K562 (cell line): Measurements from ENCODE around the gene CMIP. TPM values are rescaled to one million over a fixed set of nuclear protein-coding genes. Genes with fewer than 3 reads are reported as not detected.

Experiments
- CREM ChIP-seq: IDR thresholded peaks from 2 replicates; pipeline ENCODE4 v1.6.1; 2014; ENCODE audit warnings: antibody characterized with exemption, low read depth
- ETV1 ChIP-seq: fragments of 450-650 bp; conservative IDR thresholded peaks from 2 replicates; pipeline ENCODE4 v1.6.1; 2016; ENCODE audit warnings: missing genetic modification characterization, control low read depth, low read depth, missing compliant biosample characterization
- FOXK2 ChIP-seq, 2 experiments: fragments of 450-650 bp; IDR thresholded peaks in 1 of 2; conservative IDR thresholded peaks in 1 of 2; 2 replicates each; pipeline ENCODE4 v1.6.1; 2016; ENCODE audit warnings: low read depth in 2 of 2, mild to moderate bottlenecking in 1 of 2
- JUN ChIP-seq, 2 experiments: sonication (generic) in 1 of 2; formaldehyde crosslinking in 1 of 2; IDR thresholded peaks; 2 replicates each; pipeline versions ENCODE4 v1.6.1 to v1.8.0; 2012 to 2022; ENCODE audit warnings: borderline replicate concordance in 2 of 2, mild to moderate bottlenecking in 2 of 2, improper control_type of control experiment in 1 of 2, low read depth in 1 of 2, low read length in 1 of 2, missing genetic modification reagents in 1 of 2
- NEUROD1 ChIP-seq: fragments of 150-350 bp; IDR thresholded peaks from 2 replicates; pipeline ENCODE4 v1.6.1; 2014; ENCODE audit warnings: borderline replicate concordance, low read length, low read depth; ENCODE audit not compliant: partially characterized antibody
- NFE2 ChIP-seq: IDR thresholded peaks from 2 replicates; pipeline ENCODE4 v1.6.1; 2014; ENCODE audit warnings: antibody characterized with exemption, low read depth
- OTX1 ChIP-seq: fragments of 450-650 bp; formaldehyde crosslinking; IDR thresholded peaks from 2 replicates; pipeline ENCODE4 v1.4.0; 2022; ENCODE audit warnings: mild to moderate bottlenecking
- PHF8 ChIP-seq: fragments of 200-600 bp; sonication (generic); IDR thresholded peaks from 2 replicates; pipeline ENCODE4 v1.6.1; 2012; ENCODE audit warnings: mixed run types, mild to moderate bottlenecking, inconsistent platforms, low read length, moderate library complexity, borderline replicate concordance
- SMAD4 ChIP-seq: fragments of 250-450 bp; sonication (Bioruptor Pico); conservative IDR thresholded peaks from 2 replicates; pipeline ENCODE4 v1.8.0; 2021; ENCODE audit warnings: inconsistent platforms, mild to moderate bottlenecking, moderate library complexity
- STAG1 ChIP-seq: sonication (generic); formaldehyde crosslinking; IDR thresholded peaks from 2 replicates; pipeline ENCODE4 v1.5.0; 2020; ENCODE audit warnings: missing genetic modification reagents, borderline replicate concordance
- YY1 ChIP-seq, 3 experiments: IDR thresholded peaks; 2 replicates each; pipeline ENCODE4 v1.6.1; 2011; ENCODE audit warnings: low read length in 2 of 3, mild to moderate bottlenecking in 2 of 3, moderate library complexity in 2 of 3, borderline replicate concordance in 1 of 3, control low read depth in 1 of 3, low read depth in 1 of 3; ENCODE audit not compliant: insufficient read depth in 3 of 3, insufficient replicate concordance in 2 of 3, control insufficient read depth in 1 of 3, insufficient read length in 1 of 3; ENCODE audit errors: extremely low read depth in 1 of 3
- ZNF717 ChIP-seq: fragments of 250-450 bp; sonication (Bioruptor Pico); IDR thresholded peaks from 2 replicates; pipeline ENCODE4 v1.5.0; 2021
- polyA plus RNA-seq, 8 experiments: library from polyadenylated mRNA; depleted of rRNA in 4 of 8; stranded (reverse) in 5 of 8; unstranded in 3 of 8; fragments of >200 nt; fragmentation: Nextera tagmentation in 2 of 8; fragmentation: Illumina TruSeq in 1 of 8; extraction: Ambion mirVana in 2 of 8; extraction: Trizol in 1 of 8; gene quantifications; 2 replicates each; pipeline versions ENCODE4 v1.2.1 to v1.2.3, GENCODE V29; 2011 to 2014; ENCODE audit warnings: inconsistent platforms in 1 of 8, missing spikeins in 1 of 8
- total RNA-seq, 7 experiments: library from RNA; depleted of rRNA in 6 of 7; stranded (reverse); fragments of >200 nt in 6 of 7; fragmentation: Illumina TruSeq in 2 of 7; extraction: Trizol in 2 of 7; gene quantifications; 2 replicates each; pipeline versions ENCODE4 v1.2.1 to v1.2.3, GENCODE V29; 2011 to 2021; ENCODE audit warnings: low replicate concordance in 1 of 7
- TF ChIP-seq, protein P1 (sequence below): fragments of 200-400 bp; formaldehyde crosslinking; IDR thresholded peaks from 2 replicates; pipeline ENCODE4 v1.6.1; 2017; ENCODE audit warnings: mild to moderate bottlenecking, low read depth, low read length, moderate library complexity
- TF ChIP-seq, protein P2 (sequence below): sonication (generic); formaldehyde crosslinking; IDR thresholded peaks from 2 replicates; pipeline ENCODE4 v1.8.0; 2022; ENCODE audit warnings: missing genetic modification reagents, mild to moderate bottlenecking, moderate library complexity, borderline replicate concordance
- TF ChIP-seq, protein P3 (sequence below): fragments of 450-650 bp; IDR thresholded peaks from 2 replicates; pipeline ENCODE4 v1.6.1; 2017; ENCODE audit warnings: antibody characterized with exemption, mild to moderate bottlenecking
- TF ChIP-seq, protein P4 (sequence below): fragments of 450-650 bp; formaldehyde crosslinking; IDR thresholded peaks from 2 replicates; pipeline ENCODE4 v1.4.0; 2020; ENCODE audit warnings: mild to moderate bottlenecking, moderate library complexity

CMIP gene
- total and polyA plus RNA-seq, 9 of the 15 experiments (the other 6 are each of a cell fraction or from before 2014, with no cell fraction given): 0.94 to 82.5 (median 10.3) TPM

DNA sequence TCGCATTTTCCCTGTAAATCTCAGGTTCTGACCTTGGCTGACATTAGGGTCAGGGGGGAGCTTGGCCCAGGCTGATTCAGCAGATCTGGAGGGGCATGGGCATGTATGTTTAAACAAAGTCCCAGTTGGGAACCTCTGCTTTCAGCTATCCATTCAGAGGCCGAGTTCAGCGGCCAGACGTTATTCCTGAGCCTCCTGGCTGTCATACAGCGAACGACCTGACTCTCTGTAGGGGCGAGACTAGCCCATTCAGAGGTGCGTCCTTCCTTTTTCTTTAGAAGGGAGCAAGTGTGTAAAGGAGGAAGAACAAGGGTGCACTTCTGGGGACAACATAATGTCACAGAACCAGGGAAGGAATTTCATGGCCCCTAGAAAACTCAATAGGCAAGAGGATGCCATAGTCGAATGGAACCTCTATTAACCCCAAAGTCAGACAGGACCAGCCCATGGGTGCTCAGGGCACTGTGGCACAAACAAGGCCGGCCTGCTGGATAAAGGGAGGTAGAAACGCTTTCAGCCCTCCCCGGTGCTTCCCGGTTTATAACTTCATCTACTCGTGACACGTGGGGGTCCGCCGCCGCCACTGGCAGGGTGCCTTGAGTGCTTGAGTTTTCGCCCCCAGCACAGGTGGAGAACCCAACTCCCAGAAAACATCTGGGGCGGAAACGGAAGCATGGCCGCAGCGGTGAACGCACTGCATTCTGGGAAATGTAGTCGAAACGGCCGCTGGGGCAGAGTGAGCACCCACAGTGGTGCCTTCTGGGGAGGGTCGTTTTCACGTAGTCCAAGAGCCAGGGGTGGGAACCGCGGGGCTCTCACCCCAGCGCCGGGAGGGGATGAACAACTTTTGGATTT, 301.3 kb downstream of the CMIP start (continued):
- TF ChIP-seq FOXK2 (conservative IDR thresholded peaks at IDR 0.05 in 1 of 2, IDR thresholded peaks at IDR 0.05 in 1 of 2; ENCODE audit: low read depth in 2 of 2) (no peak), NFE2 (0 out of 2 replicates have a peak, but pooled peaks have one; percentile 3), PHF8 (peak; percentile 74; the same call in 1 of the 2 replicates), NEUROD1 (peak; percentile 31), YY1 (IDR thresholded peaks at IDR 0.05; ENCODE audit: borderline replicate concordance in 1 of 3, control insufficient read depth in 1 of 3, extremely low read depth in 1 of 3, insufficient read depth in 3 of 3, insufficient read length in 1 of 3, insufficient replicate concordance in 2 of 3, low read depth in 1 of 3, low read length in 2 of 3) (peak; percentile 40 to 90 (median 82)), ZNF717 (CRISPR knock-in tag) (no peak), ETV1 (tag) (no peak), OTX1 (CRISPR knock-in tag) (no peak), JUN (IDR thresholded peaks at IDR 0.05; ENCODE audit: borderline replicate concordance, low read depth, low read length) (peak; percentile 27; the same call in 1 of the 2 replicates), JUN (CRISPR knock-in tag; IDR thresholded peaks at IDR 0.05; ENCODE audit: borderline replicate concordance) (no peak), CREM (peak; percentile 71), SMAD4 (CRISPR knock-in tag) (peak; percentile 41), STAG1 (CRISPR knock-in tag) (no peak)
- TF ChIP-seq, protein P1, sequence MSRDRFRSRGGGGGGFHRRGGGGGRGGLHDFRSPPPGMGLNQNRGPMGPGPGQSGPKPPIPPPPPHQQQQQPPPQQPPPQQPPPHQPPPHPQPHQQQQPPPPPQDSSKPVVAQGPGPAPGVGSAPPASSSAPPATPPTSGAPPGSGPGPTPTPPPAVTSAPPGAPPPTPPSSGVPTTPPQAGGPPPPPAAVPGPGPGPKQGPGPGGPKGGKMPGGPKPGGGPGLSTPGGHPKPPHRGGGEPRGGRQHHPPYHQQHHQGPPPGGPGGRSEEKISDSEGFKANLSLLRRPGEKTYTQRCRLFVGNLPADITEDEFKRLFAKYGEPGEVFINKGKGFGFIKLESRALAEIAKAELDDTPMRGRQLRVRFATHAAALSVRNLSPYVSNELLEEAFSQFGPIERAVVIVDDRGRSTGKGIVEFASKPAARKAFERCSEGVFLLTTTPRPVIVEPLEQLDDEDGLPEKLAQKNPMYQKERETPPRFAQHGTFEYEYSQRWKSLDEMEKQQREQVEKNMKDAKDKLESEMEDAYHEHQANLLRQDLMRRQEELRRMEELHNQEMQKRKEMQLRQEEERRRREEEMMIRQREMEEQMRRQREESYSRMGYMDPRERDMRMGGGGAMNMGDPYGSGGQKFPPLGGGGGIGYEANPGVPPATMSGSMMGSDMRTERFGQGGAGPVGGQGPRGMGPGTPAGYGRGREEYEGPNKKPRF: no peak
- TF ChIP-seq, protein P2, sequence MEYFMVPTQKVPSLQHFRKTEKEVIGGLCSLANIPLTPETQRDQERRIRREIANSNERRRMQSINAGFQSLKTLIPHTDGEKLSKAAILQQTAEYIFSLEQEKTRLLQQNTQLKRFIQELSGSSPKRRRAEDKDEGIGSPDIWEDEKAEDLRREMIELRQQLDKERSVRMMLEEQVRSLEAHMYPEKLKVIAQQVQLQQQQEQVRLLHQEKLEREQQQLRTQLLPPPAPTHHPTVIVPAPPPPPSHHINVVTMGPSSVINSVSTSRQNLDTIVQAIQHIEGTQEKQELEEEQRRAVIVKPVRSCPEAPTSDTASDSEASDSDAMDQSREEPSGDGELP (CRISPR knock-in tag): peak; percentile 89
- TF ChIP-seq, protein P3, sequence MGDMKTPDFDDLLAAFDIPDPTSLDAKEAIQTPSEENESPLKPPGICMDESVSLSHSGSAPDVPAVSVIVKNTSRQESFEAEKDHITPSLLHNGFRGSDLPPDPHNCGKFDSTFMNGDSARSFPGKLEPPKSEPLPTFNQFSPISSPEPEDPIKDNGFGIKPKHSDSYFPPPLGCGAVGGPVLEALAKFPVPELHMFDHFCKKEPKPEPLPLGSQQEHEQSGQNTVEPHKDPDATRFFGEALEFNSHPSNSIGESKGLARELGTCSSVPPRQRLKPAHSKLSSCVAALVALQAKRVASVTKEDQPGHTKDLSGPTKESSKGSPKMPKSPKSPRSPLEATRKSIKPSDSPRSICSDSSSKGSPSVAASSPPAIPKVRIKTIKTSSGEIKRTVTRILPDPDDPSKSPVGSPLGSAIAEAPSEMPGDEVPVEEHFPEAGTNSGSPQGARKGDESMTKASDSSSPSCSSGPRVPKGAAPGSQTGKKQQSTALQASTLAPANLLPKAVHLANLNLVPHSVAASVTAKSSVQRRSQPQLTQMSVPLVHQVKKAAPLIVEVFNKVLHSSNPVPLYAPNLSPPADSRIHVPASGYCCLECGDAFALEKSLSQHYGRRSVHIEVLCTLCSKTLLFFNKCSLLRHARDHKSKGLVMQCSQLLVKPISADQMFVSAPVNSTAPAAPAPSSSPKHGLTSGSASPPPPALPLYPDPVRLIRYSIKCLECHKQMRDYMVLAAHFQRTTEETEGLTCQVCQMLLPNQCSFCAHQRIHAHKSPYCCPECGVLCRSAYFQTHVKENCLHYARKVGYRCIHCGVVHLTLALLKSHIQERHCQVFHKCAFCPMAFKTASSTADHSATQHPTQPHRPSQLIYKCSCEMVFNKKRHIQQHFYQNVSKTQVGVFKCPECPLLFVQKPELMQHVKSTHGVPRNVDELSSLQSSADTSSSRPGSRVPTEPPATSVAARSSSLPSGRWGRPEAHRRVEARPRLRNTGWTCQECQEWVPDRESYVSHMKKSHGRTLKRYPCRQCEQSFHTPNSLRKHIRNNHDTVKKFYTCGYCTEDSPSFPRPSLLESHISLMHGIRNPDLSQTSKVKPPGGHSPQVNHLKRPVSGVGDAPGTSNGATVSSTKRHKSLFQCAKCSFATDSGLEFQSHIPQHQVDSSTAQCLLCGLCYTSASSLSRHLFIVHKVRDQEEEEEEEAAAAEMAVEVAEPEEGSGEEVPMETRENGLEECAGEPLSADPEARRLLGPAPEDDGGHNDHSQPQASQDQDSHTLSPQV: peak; percentile 28; the same call in 1 of the 2 replicates
- TF ChIP-seq, protein P4, sequence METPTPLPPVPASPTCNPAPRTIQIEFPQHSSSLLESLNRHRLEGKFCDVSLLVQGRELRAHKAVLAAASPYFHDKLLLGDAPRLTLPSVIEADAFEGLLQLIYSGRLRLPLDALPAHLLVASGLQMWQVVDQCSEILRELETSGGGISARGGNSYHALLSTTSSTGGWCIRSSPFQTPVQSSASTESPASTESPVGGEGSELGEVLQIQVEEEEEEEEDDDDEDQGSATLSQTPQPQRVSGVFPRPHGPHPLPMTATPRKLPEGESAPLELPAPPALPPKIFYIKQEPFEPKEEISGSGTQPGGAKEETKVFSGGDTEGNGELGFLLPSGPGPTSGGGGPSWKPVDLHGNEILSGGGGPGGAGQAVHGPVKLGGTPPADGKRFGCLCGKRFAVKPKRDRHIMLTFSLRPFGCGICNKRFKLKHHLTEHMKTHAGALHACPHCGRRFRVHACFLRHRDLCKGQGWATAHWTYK (CRISPR knock-in tag): 0 out of 2 replicates have a peak, but pooled peaks have one; percentile 31
